Peyer's patch (tissue), 4 donors: ENCODE results near the gene GAS7.

Experiments used
- CTCF ChIP-seq, 6 experiments: fragments of 450-650 bp in 4 of 6; fragments of 200-600 bp in 2 of 6; sonication (generic) in 1 of 6; IDR thresholded peaks; one replicate each; pipeline ENCODE4 v1.5.1; 2017 to 2019; ENCODE audit warnings: antibody characterized with exemption in 6 of 6, mild to moderate bottlenecking in 3 of 6, moderate library complexity in 1 of 6
- POLR2A ChIP-seq, 2 donors: fragments of 450-650 bp; IDR thresholded peaks; one replicate each; pipeline ENCODE4 v1.5.1; 2017; ENCODE audit warnings: antibody characterized with exemption in 2 of 2, mild to moderate bottlenecking in 2 of 2, moderate library complexity in 2 of 2

GRCh38 chr17:9868552-9868951 lies 329.9 kb downstream of the GAS7 start:
- TF ChIP-seq CTCF (IDR thresholded peaks at IDR 0.05) (no peak), POLR2A (IDR thresholded peaks at IDR 0.05) (no peak)
